ENCODE results near the gene TMEM121. TPM values are rescaled to one million over a fixed set of nuclear protein-coding genes. Genes with fewer than 3 reads are reported as not detected.

The TMEM121 gene
- 1.6 and 2.5 TPM in 2 replicates for total RNA-seq (2014; rRNA removed; shearing (Covaris generic))

GRCh38 chr14:105525861-105526775 lies at the start of gene TMEM121:
TSS of gene TMEM121 (plus strand) at chr14:105526583. CDS start at chr14:105528835, 2,252 bp downstream.
- peak; percentile 51 for DNase-seq (ENCODE audit: low spot score)

- no peak for DNase-seq (ENCODE audit: low spot score)
Observed at GRCh38 chr14:105476831-105477659, 49.3 kb upstream of the TMEM121 start.

GRCh38 chr14:105477660-105478397 lies 48.6 kb upstream of the TMEM121 start:
- DNase-seq (ENCODE audit: low spot score) = no peak

- DNase-seq (ENCODE audit: low spot score) = no peak
Observed at GRCh38 chr14:105478398-105479251, 47.8 kb upstream of the TMEM121 start.

- no peak for DNase-seq (ENCODE audit: low spot score)
Observed at GRCh38 chr14:105479431-105480158, 46.8 kb upstream of the TMEM121 start.

- no peak for DNase-seq (ENCODE audit: low spot score)
Observed at GRCh38 chr14:105480199-105480746, 46.1 kb upstream of the TMEM121 start.

- DNase-seq (ENCODE audit: low spot score) = peak; percentile 81
Observed at GRCh38 chr14:105480807-105481801, 45.3 kb upstream of the TMEM121 start.

- peak; percentile 97 for DNase-seq (ENCODE audit: low spot score)
Observed at GRCh38 chr14:105481886-105482457, 44.4 kb upstream of the TMEM121 start.

- no peak for DNase-seq (ENCODE audit: low spot score)
Observed at GRCh38 chr14:105482486-105483110, 43.8 kb upstream of the TMEM121 start.

- DNase-seq (ENCODE audit: low spot score) = no peak
Observed at GRCh38 chr14:105483300-105484068, 42.9 kb upstream of the TMEM121 start.

GRCh38 chr14:105484069-105484996 lies 42.0 kb upstream of the TMEM121 start:
- DNase-seq (ENCODE audit: low spot score) = no peak

- no peak for DNase-seq (ENCODE audit: low spot score)
Observed at GRCh38 chr14:105484997-105485393, 41.4 kb upstream of the TMEM121 start.

- no peak for DNase-seq (ENCODE audit: low spot score)
Observed at GRCh38 chr14:105485739-105486162, 40.6 kb upstream of the TMEM121 start.

GRCh38 chr14:105486163-105486973 lies 40.0 kb upstream of the TMEM121 start, which contains the start of gene CRIP1:
TSS of gene CRIP1 (plus strand) at chr14:105486886. CDS start at chr14:105487260, 374 bp downstream.
- DNase-seq (ENCODE audit: low spot score) = no peak

GRCh38 chr14:105486974-105487448 lies 39.4 kb upstream of the TMEM121 start:
- DNase-seq (ENCODE audit: low spot score) = no peak
